WTC11 (cell line): ENCODE measurements around the gene OVCA2.

Source experiments
- CBFB ChIP-seq: sonication (generic); formaldehyde crosslinking; IDR thresholded peaks from 2 replicates; pipeline ENCODE4 v1.8.1; 2022; ENCODE audit warnings: mild to moderate bottlenecking, low read depth, missing genetic modification reagents
- FOXJ3 ChIP-seq: sonication (generic); formaldehyde crosslinking; IDR thresholded peaks from 2 replicates; pipeline ENCODE4 v1.9.0; 2021; ENCODE audit warnings: missing genetic modification reagents, mild to moderate bottlenecking, borderline replicate concordance
- JUN ChIP-seq: sonication (generic); formaldehyde crosslinking; IDR thresholded peaks from 2 replicates; pipeline ENCODE4 v1.8.0; 2023; ENCODE audit warnings: mild to moderate bottlenecking, missing genetic modification reagents
- SMAD3 ChIP-seq: sonication (generic); formaldehyde crosslinking; IDR thresholded peaks from 2 replicates; pipeline ENCODE4 v1.8.0; 2022; ENCODE audit warnings: missing genetic modification reagents, mild to moderate bottlenecking, borderline replicate concordance
- SMAD4 ChIP-seq: sonication (generic); formaldehyde crosslinking; IDR thresholded peaks from 2 replicates; pipeline ENCODE4 v1.8.0; 2022; ENCODE audit warnings: mild to moderate bottlenecking, missing genetic modification reagents
- SP1 ChIP-seq: sonication (generic); formaldehyde crosslinking; conservative IDR thresholded peaks from 2 replicates; pipeline ENCODE4 v1.8.1; 2022; ENCODE audit warnings: missing genetic modification reagents
- TEAD1 ChIP-seq: sonication (generic); formaldehyde crosslinking; IDR thresholded peaks from 2 replicates; pipeline ENCODE4 v1.8.0; 2022; ENCODE audit warnings: mild to moderate bottlenecking, missing genetic modification reagents
- USF1 ChIP-seq: sonication (generic); formaldehyde crosslinking; IDR thresholded peaks from 2 replicates; pipeline ENCODE4 v1.8.0; 2022; ENCODE audit warnings: mild to moderate bottlenecking, missing genetic modification reagents
- TF ChIP-seq, protein P1 (sequence below): fragments of 200-600 bp; IDR thresholded peaks from 2 replicates; pipeline ENCODE4 v1.8.0; 2022; ENCODE audit warnings: antibody characterized with exemption
- TF ChIP-seq, protein P2 (sequence below): sonication (generic); formaldehyde crosslinking; IDR thresholded peaks from 2 replicates; pipeline ENCODE4 v1.8.0; 2023; ENCODE audit warnings: missing genetic modification reagents
- TF ChIP-seq, protein P3 (sequence below): sonication (generic); formaldehyde crosslinking; IDR thresholded peaks from 2 replicates; pipeline ENCODE4 v1.8.0; 2022; ENCODE audit warnings: mild to moderate bottlenecking, missing genetic modification reagents

GRCh38 chr17:2042933-2043332 lies 1.1 kb downstream of the OVCA2 start:
- TF ChIP-seq, protein P1, sequence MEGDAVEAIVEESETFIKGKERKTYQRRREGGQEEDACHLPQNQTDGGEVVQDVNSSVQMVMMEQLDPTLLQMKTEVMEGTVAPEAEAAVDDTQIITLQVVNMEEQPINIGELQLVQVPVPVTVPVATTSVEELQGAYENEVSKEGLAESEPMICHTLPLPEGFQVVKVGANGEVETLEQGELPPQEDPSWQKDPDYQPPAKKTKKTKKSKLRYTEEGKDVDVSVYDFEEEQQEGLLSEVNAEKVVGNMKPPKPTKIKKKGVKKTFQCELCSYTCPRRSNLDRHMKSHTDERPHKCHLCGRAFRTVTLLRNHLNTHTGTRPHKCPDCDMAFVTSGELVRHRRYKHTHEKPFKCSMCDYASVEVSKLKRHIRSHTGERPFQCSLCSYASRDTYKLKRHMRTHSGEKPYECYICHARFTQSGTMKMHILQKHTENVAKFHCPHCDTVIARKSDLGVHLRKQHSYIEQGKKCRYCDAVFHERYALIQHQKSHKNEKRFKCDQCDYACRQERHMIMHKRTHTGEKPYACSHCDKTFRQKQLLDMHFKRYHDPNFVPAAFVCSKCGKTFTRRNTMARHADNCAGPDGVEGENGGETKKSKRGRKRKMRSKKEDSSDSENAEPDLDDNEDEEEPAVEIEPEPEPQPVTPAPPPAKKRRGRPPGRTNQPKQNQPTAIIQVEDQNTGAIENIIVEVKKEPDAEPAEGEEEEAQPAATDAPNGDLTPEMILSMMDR = no peak
- no peak for TF ChIP-seq USF1 (CRISPR knock-in tag)
- no peak for TF ChIP-seq SMAD3 (CRISPR knock-in tag)
- TF ChIP-seq FOXJ3 = no peak
- TF ChIP-seq SP1 (CRISPR knock-in tag) = no peak
- TF ChIP-seq CBFB = no peak
- TF ChIP-seq, protein P2, sequence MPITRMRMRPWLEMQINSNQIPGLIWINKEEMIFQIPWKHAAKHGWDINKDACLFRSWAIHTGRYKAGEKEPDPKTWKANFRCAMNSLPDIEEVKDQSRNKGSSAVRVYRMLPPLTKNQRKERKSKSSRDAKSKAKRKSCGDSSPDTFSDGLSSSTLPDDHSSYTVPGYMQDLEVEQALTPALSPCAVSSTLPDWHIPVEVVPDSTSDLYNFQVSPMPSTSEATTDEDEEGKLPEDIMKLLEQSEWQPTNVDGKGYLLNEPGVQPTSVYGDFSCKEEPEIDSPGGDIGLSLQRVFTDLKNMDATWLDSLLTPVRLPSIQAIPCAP = no peak
- no peak for TF ChIP-seq TEAD1
- 0 out of 2 replicates have a peak, but pooled peaks have one; percentile 31 for TF ChIP-seq JUN
- TF ChIP-seq, protein P3, sequence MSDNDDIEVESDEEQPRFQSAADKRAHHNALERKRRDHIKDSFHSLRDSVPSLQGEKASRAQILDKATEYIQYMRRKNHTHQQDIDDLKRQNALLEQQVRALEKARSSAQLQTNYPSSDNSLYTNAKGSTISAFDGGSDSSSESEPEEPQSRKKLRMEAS = no peak
- TF ChIP-seq SMAD4 (CRISPR knock-in tag) = no peak
